Activated CD8-positive, alpha-beta memory T cell treated with anti-CD3 and anti-CD28 coated beads, Interleukin-2, amount 50 U/mL, for 48 hours (primary cell): ENCODE results near the gene PCDHGC3.

Experiments used
- DNase-seq: peaks from one replicate; pipeline ENCODE4 v3.0.0-alpha.2; 2020

PCDHGC3 gene

DNA sequence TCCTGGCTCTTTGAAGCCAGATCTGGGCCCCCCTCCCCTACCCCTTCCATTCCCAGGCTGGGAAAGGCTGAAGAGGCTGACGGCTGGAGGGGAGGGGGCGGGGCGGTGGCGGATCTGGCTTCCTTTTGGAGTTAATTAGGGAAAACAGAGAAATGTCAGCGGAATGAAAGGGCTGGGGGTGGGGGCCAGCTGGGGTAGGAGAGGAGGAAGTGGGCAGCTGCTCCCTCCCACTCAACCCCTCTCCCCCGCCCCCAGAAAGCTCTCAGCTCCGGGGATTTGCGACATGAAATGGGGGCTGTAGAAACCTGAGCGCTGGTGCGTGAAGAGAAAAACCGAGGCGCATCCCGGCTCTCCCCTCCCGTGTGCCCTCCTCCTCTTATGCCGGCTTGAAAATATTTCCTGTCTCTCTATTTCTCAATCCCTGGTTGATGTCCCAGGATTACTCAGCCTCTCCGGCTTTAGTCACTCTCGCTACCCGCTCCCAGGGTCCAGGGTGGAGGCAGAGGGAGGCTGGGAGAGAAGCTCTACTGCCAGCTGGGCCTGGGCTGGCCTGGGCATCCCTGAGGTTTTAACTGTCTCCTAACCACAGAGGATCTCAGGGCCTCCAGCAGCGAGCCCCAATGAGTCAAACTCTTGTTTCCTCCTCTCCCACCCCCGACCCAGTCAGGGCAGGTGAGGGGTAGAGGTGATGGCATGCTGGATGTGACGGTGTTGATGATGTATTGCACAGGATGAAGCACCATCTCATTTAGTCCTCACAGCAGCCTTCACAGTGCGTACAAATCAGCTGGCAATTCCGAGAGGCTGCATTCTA lies 33.2 kb downstream of the PCDHGC3 start:
- no peak for DNase-seq

- DNase-seq = no peak
These were observed 34.4 kb downstream of the PCDHGC3 start for GRCh38 chr5:141510160-141510559.

DNA sequence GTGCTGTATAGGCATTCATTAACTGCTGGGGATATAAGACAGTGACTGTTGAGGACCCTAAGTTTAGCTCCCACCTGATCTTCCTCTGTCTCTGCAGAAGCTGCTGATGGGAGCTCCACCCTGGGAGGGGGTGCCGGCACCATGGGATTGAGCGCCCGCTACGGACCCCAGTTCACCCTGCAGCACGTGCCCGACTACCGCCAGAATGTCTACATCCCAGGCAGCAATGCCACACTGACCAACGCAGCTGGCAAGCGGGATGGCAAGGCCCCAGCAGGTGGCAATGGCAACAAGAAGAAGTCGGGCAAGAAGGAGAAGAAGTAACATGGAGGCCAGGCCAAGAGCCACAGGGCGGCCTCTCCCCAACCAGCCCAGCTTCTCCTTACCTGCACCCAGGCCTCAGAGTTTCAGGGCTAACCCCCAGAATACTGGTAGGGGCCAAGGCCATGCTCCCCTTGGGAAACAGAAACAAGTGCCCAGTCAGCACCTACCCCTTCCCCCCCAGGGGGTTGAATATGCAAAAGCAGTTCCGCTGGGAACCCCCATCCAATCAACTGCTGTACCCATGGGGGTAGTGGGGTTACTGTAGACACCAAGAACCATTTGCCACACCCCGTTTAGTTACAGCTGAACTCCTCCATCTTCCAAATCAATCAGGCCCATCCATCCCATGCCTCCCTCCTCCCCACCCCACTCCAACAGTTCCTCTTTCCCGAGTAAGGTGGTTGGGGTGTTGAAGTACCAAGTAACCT lies 35.3 kb downstream of the PCDHGC3 start:
- DNase-seq = no peak

DNA sequence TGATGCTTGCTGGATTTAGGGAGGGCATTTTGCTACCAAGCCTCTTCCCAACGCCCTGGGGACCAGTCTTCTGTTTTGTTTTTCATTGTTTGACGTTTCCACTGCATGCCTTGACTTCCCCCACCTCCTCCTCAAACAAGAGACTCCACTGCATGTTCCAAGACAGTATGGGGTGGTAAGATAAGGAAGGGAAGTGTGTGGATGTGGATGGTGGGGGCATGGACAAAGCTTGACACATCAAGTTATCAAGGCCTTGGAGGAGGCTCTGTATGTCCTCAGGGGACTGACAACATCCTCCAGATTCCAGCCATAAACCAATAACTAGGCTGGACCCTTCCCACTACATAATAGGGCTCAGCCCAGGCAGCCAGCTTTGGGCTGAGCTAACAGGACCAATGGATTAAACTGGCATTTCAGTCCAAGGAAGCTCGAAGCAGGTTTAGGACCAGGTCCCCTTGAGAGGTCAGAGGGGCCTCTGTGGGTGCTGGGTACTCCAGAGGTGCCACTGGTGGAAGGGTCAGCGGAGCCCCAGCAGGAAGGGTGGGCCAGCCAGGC lies 36.1 kb downstream of the PCDHGC3 start:
- DNase-seq = no peak

DNA sequence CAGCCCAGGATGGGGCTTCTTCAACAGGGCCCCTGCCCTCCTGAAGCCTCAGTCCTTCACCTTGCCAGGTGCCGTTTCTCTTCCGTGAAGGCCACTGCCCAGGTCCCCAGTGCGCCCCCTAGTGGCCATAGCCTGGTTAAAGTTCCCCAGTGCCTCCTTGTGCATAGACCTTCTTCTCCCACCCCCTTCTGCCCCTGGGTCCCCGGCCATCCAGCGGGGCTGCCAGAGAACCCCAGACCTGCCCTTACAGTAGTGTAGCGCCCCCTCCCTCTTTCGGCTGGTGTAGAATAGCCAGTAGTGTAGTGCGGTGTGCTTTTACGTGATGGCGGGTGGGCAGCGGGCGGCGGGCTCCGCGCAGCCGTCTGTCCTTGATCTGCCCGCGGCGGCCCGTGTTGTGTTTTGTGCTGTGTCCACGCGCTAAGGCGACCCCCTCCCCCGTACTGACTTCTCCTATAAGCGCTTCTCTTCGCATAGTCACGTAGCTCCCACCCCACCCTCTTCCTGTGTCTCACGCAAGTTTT lies 36.7 kb downstream of the PCDHGC3 start:
- peak; percentile 98 for DNase-seq

- peak; percentile 73 for DNase-seq
These were observed 37.3 kb downstream of the PCDHGC3 start for GRCh38 chr5:141512911-141513626.

DNA sequence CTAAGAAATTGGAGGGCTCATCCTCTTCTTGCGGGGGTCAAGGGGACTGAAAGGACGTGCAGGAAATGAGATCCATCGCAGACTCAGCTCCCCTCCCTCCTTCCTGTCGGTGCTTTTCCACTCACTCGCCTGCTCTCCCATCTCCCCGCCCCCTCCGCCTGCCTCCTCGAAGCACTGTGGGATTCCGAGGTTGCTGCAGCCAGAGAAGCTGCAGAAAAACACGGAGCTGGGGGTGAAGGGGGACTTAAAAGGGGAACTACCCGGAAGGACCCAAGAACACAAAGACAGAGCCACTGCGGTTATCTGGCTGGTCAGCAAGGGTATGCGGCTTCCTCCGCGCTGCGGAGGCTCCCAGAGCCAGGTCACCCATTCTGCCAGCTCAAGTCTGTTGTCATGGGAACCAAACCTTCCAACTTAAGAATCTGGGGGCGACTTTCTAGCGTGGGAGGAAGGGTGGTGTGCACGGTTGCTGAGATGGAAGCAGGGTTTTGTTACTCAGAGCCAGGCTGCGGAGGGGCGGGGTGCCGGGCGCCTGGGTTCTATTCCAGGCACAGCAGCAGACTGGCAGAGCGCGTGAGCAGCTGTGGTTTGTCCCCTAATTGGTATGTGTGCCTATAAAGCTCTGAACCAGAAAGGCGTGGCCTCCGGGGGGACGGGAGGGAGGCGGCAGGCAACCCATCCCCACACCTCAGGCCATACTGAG lies 38.0 kb downstream of the PCDHGC3 start:
- DNase-seq = peak; percentile 82

GRCh38 chr5:141514330-141515133 lies 38.8 kb downstream of the PCDHGC3 start:
- no peak for DNase-seq

GRCh38 chr5:141515141-141515540 lies 39.4 kb downstream of the PCDHGC3 start:
- no peak for DNase-seq

DNA sequence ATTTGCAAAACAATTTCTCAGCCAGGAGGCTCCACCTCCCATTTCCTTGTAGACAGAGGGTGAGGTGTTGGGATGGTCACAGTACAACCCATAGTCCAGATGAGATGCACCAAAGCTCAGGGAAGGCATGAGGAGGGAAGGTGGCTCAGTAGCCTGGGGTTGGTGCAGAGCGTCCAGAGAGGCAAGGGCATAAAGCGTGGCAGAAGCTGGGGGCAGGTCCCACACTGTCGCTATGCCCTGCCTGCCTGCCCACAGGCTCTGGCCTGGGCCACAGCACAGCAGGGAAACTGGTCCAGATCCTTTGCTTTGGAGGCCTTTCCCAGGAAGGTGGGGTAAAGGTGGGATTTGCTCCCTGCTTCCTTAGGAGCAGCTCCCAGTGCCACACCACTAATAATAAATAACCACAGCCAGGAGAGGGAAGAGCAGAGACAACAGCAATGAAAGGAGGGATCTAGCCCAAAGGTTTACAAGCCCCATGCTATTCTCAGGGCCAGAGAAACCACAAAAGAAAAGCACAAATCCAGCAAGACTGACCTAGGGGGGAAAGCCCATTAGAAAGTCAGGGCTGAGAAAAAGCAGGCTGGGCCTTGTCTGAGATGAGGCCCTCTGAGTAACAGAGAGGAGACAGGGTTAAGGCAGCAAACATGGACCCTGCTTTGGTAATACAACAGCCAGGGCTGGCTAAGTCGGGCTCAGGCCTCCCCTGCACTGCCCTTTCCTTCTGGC lies 40.3 kb downstream of the PCDHGC3 start:
- DNase-seq = no peak

- peak; percentile 23 for DNase-seq
These were observed 40.9 kb downstream of the PCDHGC3 start for GRCh38 chr5:141516672-141517025.

DNA sequence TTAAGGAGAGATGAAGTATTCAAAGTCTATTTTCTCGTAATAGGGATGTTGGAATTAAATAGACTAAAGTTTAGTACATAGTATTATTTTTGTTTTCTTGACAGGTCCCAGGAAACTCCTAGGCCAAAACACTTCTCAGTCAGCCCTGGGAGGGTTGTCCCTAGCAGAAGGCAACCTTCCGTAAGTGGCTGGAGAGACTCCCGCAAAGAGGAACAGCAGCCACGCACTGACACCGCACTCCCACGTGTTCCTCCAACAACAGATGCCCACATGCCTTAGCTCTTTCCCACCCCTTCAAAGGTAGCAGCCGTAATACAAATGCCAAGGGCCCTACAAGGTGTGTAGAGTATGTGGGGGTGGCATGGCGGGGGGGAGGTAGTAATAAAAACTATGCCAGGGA lies 41.5 kb downstream of the PCDHGC3 start:
- DNase-seq = peak; percentile 13

DNA sequence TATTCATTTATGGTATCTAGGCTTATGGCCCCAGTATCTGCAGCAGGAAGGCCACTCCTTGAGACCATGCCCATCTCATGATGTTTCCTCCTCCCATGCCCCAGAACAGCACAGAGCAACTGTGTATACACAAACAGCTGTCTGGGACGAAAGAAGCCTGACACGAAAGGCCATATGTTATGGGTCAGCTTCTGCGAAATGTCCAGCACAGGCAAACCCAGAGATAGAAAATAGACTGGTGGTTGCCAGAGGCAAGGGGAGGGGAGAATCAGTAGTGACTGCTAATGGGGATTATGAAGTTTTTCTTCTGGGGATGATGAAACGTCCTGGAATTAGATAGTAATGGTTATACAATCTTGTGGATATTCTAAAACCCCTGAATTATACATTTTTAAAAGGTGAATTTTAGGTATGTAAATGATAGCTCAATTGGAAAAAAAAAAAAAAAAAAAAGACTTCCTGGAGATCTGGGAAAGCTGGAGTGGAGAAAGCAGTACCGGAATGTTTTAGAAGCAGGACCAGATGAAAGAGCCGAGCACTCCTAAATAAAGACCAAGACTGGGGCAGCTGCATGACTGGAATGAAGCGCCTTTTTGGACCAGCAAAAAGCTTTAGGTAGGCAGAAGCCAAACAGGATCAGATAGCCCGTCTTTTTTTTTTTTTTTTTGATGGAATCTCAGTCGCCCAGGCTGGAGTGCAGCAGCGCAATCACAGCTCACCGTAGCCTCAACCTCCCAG lies 42.3 kb downstream of the PCDHGC3 start:
- no peak for DNase-seq

- no peak for DNase-seq
These were observed 42.9 kb downstream of the PCDHGC3 start for GRCh38 chr5:141518618-141519015.

GRCh38 chr5:141519605-141520565 lies 44.1 kb downstream of the PCDHGC3 start:
- DNase-seq = no peak

DNA sequence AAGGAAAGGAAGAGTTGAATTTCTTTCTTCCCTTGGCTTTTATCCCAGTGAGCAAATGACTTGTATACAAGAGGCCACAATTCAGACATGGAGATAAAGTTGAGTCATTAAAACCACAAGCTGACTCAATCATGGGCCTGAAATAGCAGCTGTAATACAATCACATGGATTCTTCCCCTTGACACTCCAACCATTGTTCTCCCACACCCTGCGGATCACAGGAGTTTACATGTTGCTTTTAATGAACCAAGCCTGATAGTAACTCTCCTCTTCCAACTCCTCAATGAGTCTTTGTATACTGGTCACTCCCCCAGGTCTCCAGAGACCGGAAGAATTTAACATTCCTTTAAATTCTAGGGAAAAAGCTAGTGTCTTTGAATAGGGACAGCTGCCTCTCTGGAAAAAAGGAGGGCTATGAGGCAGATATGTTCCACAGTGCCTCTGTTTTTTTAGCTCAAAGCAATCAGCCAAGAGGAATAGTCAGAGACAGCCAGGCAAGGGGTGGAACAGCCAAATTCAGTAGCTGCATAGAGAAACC lies 45.5 kb downstream of the PCDHGC3 start:
- DNase-seq = no peak

DNA sequence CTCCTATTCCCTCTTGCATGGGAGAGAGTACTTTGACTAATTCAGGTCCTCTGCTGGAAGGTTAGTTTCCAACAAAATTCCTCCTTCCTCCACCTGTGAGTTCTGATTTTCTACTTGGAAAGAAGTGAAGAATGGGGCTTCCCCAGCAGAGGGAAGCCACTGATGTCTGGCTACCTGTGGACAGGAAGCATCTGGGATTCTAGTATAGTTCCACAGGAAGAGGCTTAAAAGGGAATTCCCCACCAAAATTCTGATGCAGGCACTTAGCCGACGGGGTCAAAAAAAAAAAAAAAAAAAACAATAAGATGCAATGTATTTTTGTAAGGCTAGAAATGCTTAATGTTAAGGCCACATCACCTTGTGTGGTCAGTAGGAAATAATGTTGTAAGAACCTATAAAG lies 46.5 kb downstream of the PCDHGC3 start:
- DNase-seq = no peak

- no peak for DNase-seq
These were observed 48.2 kb downstream of the PCDHGC3 start for GRCh38 chr5:141523991-141524390.
